Left ventricle myocardium inferior (tissue), 1 donor: ENCODE data around the gene RUNX2. TPM values are rescaled to one million over a fixed set of nuclear protein-coding genes. Genes with fewer than 3 reads are reported as not detected.

ENCODE experiments used
- DNase-seq: peaks from one replicate; pipeline ENCODE4 v3.0.0-alpha.2; 2020
- H3K27ac ChIP-seq: fragments of 200-600 bp; replicated peaks from 2 replicates; pipeline ENCODE4 v1.8.0; 2021
- H3K27me3 ChIP-seq: fragments of 200-600 bp; 2 replicates; pipeline ENCODE4 v1.8.0; 2021; ENCODE audit warnings: low read depth
- H3K36me3 ChIP-seq: fragments of 200-600 bp; 2 replicates; pipeline ENCODE4 v1.8.0; 2021
- H3K4me1 ChIP-seq: fragments of 200-600 bp; 2 replicates; pipeline ENCODE4 v1.8.0; 2021
- H3K4me3 ChIP-seq: fragments of 200-600 bp; 2 replicates; pipeline ENCODE4 v1.8.0; 2021; ENCODE audit warnings: mild to moderate bottlenecking, moderate library complexity
- H3K9me3 ChIP-seq: fragments of 200-600 bp; replicated peaks from 2 replicates; pipeline ENCODE4 v1.8.0; 2021
- CTCF ChIP-seq: fragments of 200-600 bp; IDR thresholded peaks from 2 replicates; pipeline ENCODE4 v1.8.0; 2021; ENCODE audit warnings: antibody characterized with exemption, mild to moderate bottlenecking, borderline replicate concordance
- intact Hi-C: fragments of 100-400 bp; cut with micrococcal nuclease; formaldehyde crosslinking; loops from one replicate; pipeline ENCODE4 v1.11.0; 2022
- total RNA-seq: library from RNA; stranded (reverse); fragmentation: NEBNext Ultra II Directional; extraction: Animal tissue kit (Norgen Biotek cat#: 25700); gene quantifications from one replicate; pipeline ENCODE4 v1.2.1, GENCODE V29; 2021
- donor health status: DM: no; HTN: yes; CAD: no; lungs with severe emphysema.

Gene RUNX2
- total RNA-seq, 1 donor from 2014 or later: 0.38 TPM

- H3K27me3 ChIP-seq: no peaks in the 10 kb centered on the region
- H3K27ac ChIP-seq: no peak overlapping the region
- intact Hi-C loops: no loop called here
- H3K9me3 ChIP-seq: no peaks in the 10 kb centered on the region
- no peak for DNase-seq
- no peak overlapping the region for H3K4me3 ChIP-seq
- no peak for TF ChIP-seq CTCF
- H3K36me3 ChIP-seq: no peaks in the 10 kb centered on the region
- no peaks in the 10 kb centered on the region for H3K4me1 ChIP-seq
Observed at GRCh38 chr6:45689926-45690615, 361.9 kb downstream of the RUNX2 start.

GRCh38 chr6:45690846-45691245, 362.7 kb downstream of the RUNX2 start:
- Histone ChIP-seq H3K9me3 (no peaks in the 10 kb centered on the region), H3K27me3 (no peaks in the 10 kb centered on the region), H3K4me1 (no peaks in the 10 kb centered on the region), H3K27ac (no peak overlapping the region), H3K4me3 (no peak overlapping the region), H3K36me3 (no peaks in the 10 kb centered on the region)
- intact Hi-C loops: no loop called here
- TF ChIP-seq CTCF: no peak
- no peak for DNase-seq

- intact Hi-C loops: no loop called here
- no peak for DNase-seq
Observed at GRCh38 chr6:45691426-45691825, 363.3 kb downstream of the RUNX2 start.

DNA sequence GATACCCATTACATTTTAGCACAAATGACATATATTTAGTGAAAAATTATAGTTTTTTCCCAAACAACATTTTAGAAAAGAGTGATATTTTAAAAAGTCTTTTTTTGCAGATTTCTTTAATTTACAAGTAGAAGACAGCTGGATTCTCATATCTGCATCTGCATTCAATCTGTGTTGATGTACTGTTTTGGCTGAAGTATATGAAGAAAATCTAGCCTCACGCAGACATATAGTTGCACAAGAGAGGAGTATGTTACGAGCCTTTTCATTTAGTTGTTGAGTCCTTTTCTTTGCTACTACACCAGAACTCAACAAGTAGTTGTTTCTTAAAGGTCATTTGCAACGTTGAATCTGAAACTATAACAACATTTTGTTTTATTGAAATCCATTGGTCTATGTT, 363.9 kb downstream of the RUNX2 start:
- DNase-seq: no peak
- TF ChIP-seq CTCF: no peak
- intact Hi-C loops: no loop called here
- H3K27me3 ChIP-seq: no peaks in the 10 kb centered on the region
- H3K4me1 ChIP-seq: no peaks in the 10 kb centered on the region
- no peak overlapping the region for H3K27ac ChIP-seq
- no peak overlapping the region for H3K4me3 ChIP-seq
- no peaks in the 10 kb centered on the region for H3K9me3 ChIP-seq
- no peaks in the 10 kb centered on the region for H3K36me3 ChIP-seq

More at GRCh38 chr6:45691426-45691825, 363.3 kb downstream of the RUNX2 start:
- Histone ChIP-seq H3K4me3 (no peak overlapping the region), H3K9me3 (no peaks in the 10 kb centered on the region), H3K27me3 (no peaks in the 10 kb centered on the region), H3K36me3 (no peaks in the 10 kb centered on the region), H3K4me1 (no peaks in the 10 kb centered on the region), H3K27ac (no peak overlapping the region)
- no peak for TF ChIP-seq CTCF

GRCh38 chr6:45696738-45697137, 368.6 kb downstream of the RUNX2 start:
- DNase-seq: no peak
- intact Hi-C loops: no loop called here
- no peak overlapping the region for H3K27ac ChIP-seq

More at GRCh38 chr6:45696738-45697137, 368.6 kb downstream of the RUNX2 start:
- Histone ChIP-seq H3K36me3 (no peaks in the 10 kb centered on the region), H3K9me3 (no peaks in the 10 kb centered on the region), H3K4me1 (no peaks in the 10 kb centered on the region), H3K27me3 (peaks cover 4% of the 10 kb centered on the region), H3K4me3 (no peak overlapping the region)
- TF ChIP-seq CTCF: no peak
